ENCODE measurements around the gene ALPK1.

DNA sequence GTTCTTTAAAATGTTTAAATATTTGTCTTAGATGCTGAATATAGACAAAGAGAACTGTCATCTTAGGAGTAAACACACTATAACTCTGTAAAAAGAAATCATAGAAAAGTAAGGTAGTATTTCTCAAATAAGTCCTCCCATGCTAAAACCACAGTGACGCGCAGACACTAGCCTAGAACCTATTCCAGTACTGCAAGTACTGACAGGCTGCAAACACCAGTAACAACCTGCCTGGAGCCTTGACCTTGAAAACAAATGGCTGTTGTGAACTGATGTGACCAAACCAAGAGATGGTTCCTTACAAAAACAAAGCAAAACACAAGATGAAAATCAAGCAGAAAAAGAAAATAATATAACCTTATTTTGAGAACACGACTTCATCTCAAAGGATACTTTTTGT, 19.9 kb upstream of the ALPK1 start:
- peak; percentile 40 for TF ChIP-seq POLR2AphosphoS5 (IDR thresholded peaks at IDR 0.05)
- TF ChIP-seq, protein P1, sequence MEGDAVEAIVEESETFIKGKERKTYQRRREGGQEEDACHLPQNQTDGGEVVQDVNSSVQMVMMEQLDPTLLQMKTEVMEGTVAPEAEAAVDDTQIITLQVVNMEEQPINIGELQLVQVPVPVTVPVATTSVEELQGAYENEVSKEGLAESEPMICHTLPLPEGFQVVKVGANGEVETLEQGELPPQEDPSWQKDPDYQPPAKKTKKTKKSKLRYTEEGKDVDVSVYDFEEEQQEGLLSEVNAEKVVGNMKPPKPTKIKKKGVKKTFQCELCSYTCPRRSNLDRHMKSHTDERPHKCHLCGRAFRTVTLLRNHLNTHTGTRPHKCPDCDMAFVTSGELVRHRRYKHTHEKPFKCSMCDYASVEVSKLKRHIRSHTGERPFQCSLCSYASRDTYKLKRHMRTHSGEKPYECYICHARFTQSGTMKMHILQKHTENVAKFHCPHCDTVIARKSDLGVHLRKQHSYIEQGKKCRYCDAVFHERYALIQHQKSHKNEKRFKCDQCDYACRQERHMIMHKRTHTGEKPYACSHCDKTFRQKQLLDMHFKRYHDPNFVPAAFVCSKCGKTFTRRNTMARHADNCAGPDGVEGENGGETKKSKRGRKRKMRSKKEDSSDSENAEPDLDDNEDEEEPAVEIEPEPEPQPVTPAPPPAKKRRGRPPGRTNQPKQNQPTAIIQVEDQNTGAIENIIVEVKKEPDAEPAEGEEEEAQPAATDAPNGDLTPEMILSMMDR (IDR thresholded peaks at IDR 0.05): no peak

All from prostate gland (tissue), 2 donors.